SK-N-SH (cell line): ENCODE measurements around the gene NIN. TPM values are rescaled to one million over a fixed set of nuclear protein-coding genes. Genes with fewer than 3 reads are reported as not detected.
A peak's percentile ranks its signal among the peaks of the same experiment; 100 is the strongest.

ENCODE experiments used
- CTCF ChIA-PET: fragments of 300-600, 350-600 bp; formaldehyde crosslinking; extraction: SDS; loops from one replicate; lab custom pipeline; 2021; lab: Yijun Ruan, JAX
- POLR2A ChIA-PET: fragments of 350-600 bp; sonication (Branson Sonifier 250); formaldehyde crosslinking; extraction: SDS; loops from one replicate; lab custom pipeline; 2020; ENCODE audit warnings: antibody characterized with exemption, inconsistent platforms; lab: Yijun Ruan, JAX
- DNase-seq: peaks from one replicate; pipeline ENCODE4 v3.0.0; 2012
- H2AFZ ChIP-seq: fragments of 200-600 bp; sonication (generic); 2 replicates; pipeline ENCODE4 v1.8.1; 2016; ENCODE audit warnings: antibody characterized with exemption, mild to moderate bottlenecking, low read depth
- H3F3A ChIP-seq: fragments of 200-600 bp; sonication (generic); replicated peaks from 2 replicates; pipeline ENCODE3; 2016; ENCODE audit warnings: antibody characterized with exemption, mild to moderate bottlenecking; ENCODE audit not compliant: insufficient read depth
- H3K27ac ChIP-seq, 2 experiments: fragments of 200-500 bp in 1 of 2; fragments of 200-600 bp in 1 of 2; sonication (Bioruptor generic) in 1 of 2; sonication (generic), shearing (Covaris generic) in 1 of 2; 2 replicates each; pipeline versions ENCODE4 v1.5.1 to v1.6.1; 2014 to 2016; ENCODE audit warnings: low read depth in 2 of 2, inconsistent platforms in 1 of 2, low read length in 1 of 2, mild to moderate bottlenecking in 1 of 2, mixed read lengths in 1 of 2
- H3K27me3 ChIP-seq: fragments of 200-600 bp; sonication (generic), shearing (Covaris generic); 2 replicates; pipeline ENCODE4 v1.6.1; 2016; ENCODE audit warnings: mixed run types; ENCODE audit not compliant: insufficient read depth
- H3K36me3 ChIP-seq, 2 experiments: fragments of 200-500 bp in 1 of 2; fragments of 200-600 bp in 1 of 2; sonication (Bioruptor generic) in 1 of 2; sonication (generic) in 1 of 2; replicated peaks in 1 of 2; 2 replicates each; pipeline versions ENCODE3 to v1.5.1; 2014 to 2016; ENCODE audit warnings: low read length in 1 of 2, mild to moderate bottlenecking in 1 of 2; ENCODE audit not compliant: insufficient read depth in 2 of 2, control insufficient read depth in 1 of 2
- H3K4me1 ChIP-seq, 2 experiments: fragments of 200-500 bp in 1 of 2; fragments of 200-600 bp in 1 of 2; sonication (Bioruptor generic) in 1 of 2; sonication (generic), shearing (Covaris generic) in 1 of 2; 2 replicates each; pipeline versions ENCODE4 v1.5.1 to v1.6.1; 2014 to 2016; ENCODE audit warnings: low read depth in 1 of 2, low read length in 1 of 2, mixed run types in 1 of 2; ENCODE audit not compliant: insufficient read depth in 2 of 2, control insufficient read depth in 1 of 2
- H3K4me2 ChIP-seq: fragments of 200-600 bp; sonication (generic), shearing (Covaris generic); 2 replicates; pipeline ENCODE4 v1.6.1; 2017; ENCODE audit warnings: mixed run types
- H3K4me3 ChIP-seq, 2 experiments: fragments of 200-500 bp in 1 of 2; fragments of 200-600 bp in 1 of 2; sonication (Bioruptor generic) in 1 of 2; sonication (generic), shearing (Covaris generic) in 1 of 2; 2 replicates each; pipeline versions ENCODE4 v1.5.1 to v1.8.1; 2014 to 2016; ENCODE audit warnings: low read depth in 2 of 2, inconsistent platforms in 1 of 2, low read length in 1 of 2, mild to moderate bottlenecking in 1 of 2, mixed read lengths in 1 of 2, moderate library complexity in 1 of 2
- H3K79me2 ChIP-seq: fragments of 200-600 bp; sonication (generic); 2 replicates; pipeline ENCODE4 v1.8.1; 2017; ENCODE audit warnings: mild to moderate bottlenecking; ENCODE audit not compliant: insufficient read depth
- H3K9ac ChIP-seq: fragments of 200-600 bp; sonication (generic); 2 replicates; pipeline ENCODE4 v1.6.1; 2017; ENCODE audit warnings: mixed run types
- H3K9me2 ChIP-seq: fragments of 200-600 bp; sonication (generic); 2 replicates; pipeline ENCODE4 v1.6.1; 2017; ENCODE audit warnings: mixed run types
- H3K9me3 ChIP-seq: fragments of 200-600 bp; sonication (generic); 2 replicates; pipeline ENCODE4 v1.6.1; 2017; ENCODE audit warnings: mixed run types, mild to moderate bottlenecking, moderate library complexity
- H4K20me1 ChIP-seq: fragments of 200-600 bp; sonication (generic); 2 replicates; pipeline ENCODE4 v1.6.1; 2017; ENCODE audit warnings: mild to moderate bottlenecking, mixed run types; ENCODE audit not compliant: insufficient read depth
- CHD2 ChIP-seq: fragments of 150-350 bp; IDR thresholded peaks from 2 replicates; pipeline ENCODE4 v1.6.1; 2018; ENCODE audit warnings: low read length; ENCODE audit not compliant: partially characterized antibody
- EP300 ChIP-seq, 2 experiments: IDR thresholded peaks; 2 replicates each; pipeline versions ENCODE4 v1.4.0 to v1.6.1; 2012; ENCODE audit warnings: borderline replicate concordance in 1 of 2, low read depth in 1 of 2, low read length in 1 of 2
- FOXJ3 ChIP-seq: sonication (generic); formaldehyde crosslinking; IDR thresholded peaks from 2 replicates; pipeline ENCODE4 v1.5.1; 2020; ENCODE audit warnings: mild to moderate bottlenecking, missing genetic modification reagents
- FOXM1 ChIP-seq: IDR thresholded peaks from 2 replicates; pipeline ENCODE4 v1.4.0; 2012; ENCODE audit warnings: low read depth, mild to moderate bottlenecking
- GABPA ChIP-seq: IDR thresholded peaks from 2 replicates; pipeline ENCODE4 v1.4.0; 2012; ENCODE audit warnings: low read depth, mild to moderate bottlenecking
- GATA2 ChIP-seq: sonication (generic); formaldehyde crosslinking; IDR thresholded peaks from 2 replicates; pipeline ENCODE4 v1.5.0; 2020; ENCODE audit warnings: mild to moderate bottlenecking, missing genetic modification reagents
- MEF2A ChIP-seq: IDR thresholded peaks from 2 replicates; pipeline ENCODE4 v1.4.0; 2012; ENCODE audit warnings: low read depth, borderline replicate concordance
- NFIC ChIP-seq: IDR thresholded peaks from 2 replicates; pipeline ENCODE4 v1.4.0; 2012; ENCODE audit warnings: borderline replicate concordance
- SIN3A ChIP-seq: IDR thresholded peaks from 2 replicates; pipeline ENCODE4 v1.6.1; 2012; ENCODE audit warnings: low read depth, mild to moderate bottlenecking, low read length, moderate library complexity, borderline replicate concordance
- SMC3 ChIP-seq: IDR thresholded peaks from 2 replicates; pipeline ENCODE4 v1.6.1; 2012; ENCODE audit warnings: low read depth, low read length, improper control_type of control experiment
- YY1 ChIP-seq: IDR thresholded peaks from 2 replicates; pipeline ENCODE4 v1.4.0; 2012; ENCODE audit warnings: low read depth, mild to moderate bottlenecking
- WGBS: methylation state at CpG from one replicate; pipeline ENCODE4 v1.1.6; 2017; ENCODE audit warnings: low lambda C conversion rate; 5-methylcytosine and 5-hydroxymethylcytosine counted together
- polyA plus RNA-seq, 3 experiments: library from polyadenylated mRNA; depleted of rRNA; stranded (reverse); fragments of >200 nt; gene quantifications; 2 replicates each; pipeline ENCODE4 v1.2.3, GENCODE V29; 2012
- TF ChIP-seq, protein P1 (sequence below): IDR thresholded peaks from 2 replicates; pipeline ENCODE4 v1.4.0; 2012; ENCODE audit warnings: low read depth, borderline replicate concordance
- TF ChIP-seq, protein P2 (sequence below): IDR thresholded peaks from 2 replicates; pipeline ENCODE4; 2012
- TF ChIP-seq, protein P3 (sequence below): IDR thresholded peaks from 2 replicates; pipeline ENCODE4 v1.6.1; 2012; ENCODE audit warnings: mild to moderate bottlenecking, low read depth, low read length, moderate library complexity
- TF ChIP-seq, protein P4 (sequence below): fragments of 150-350 bp; IDR thresholded peaks from 2 replicates; pipeline ENCODE4 v1.6.1; 2016; ENCODE audit warnings: mild to moderate bottlenecking, low read depth, low read length
- TF ChIP-seq, protein P5 (sequence below): fragments of 150-350 bp; IDR thresholded peaks from 2 replicates; pipeline ENCODE4 v1.6.1; 2017; ENCODE audit warnings: antibody characterized with exemption, low read length, low read depth, borderline replicate concordance

NIN gene
- polyA plus RNA-seq, 1 of the 3 experiments (the other 2 are of a cell fraction), result 10.0 TPM

DNA sequence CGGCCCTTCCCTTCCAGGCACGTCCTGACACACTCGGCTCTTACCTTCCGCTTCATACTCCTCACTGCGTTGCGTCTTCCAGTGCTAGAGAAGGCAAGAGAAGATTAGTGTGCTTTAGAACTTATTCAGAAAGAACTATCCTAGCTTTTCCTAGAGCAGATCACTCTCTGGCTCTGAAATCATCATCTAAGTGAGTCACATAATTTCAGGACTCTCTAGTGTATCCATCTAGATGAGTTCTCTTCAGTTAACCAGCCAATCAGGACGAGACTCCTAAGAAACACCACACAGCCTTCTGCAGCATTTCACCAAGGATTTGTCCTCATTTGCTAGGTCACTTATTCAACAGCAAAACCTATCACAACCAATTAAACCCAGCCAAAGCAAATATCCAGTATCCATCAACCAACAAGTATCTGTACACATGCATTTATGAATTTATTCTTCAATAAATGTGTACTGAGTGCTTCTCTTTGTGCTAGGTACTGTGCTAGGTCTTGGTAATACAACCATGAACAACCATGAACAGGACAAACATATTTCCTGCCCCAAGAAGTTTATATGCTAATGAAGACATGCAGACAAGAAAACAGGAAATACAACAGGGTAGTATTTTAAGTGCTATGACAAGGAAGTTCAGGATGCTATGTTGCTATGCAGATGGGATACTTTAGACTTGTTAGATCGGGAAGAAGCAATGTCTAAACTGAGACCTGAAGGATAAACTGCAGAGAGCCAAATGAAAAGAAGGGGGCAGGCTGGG lies 52.1 kb downstream of the NIN start:
- 78% methylated on average over 8 of the region's 8 CpGs for WGBS
- H3K4me2 ChIP-seq, result no peak overlapping the region
- no peak overlapping the region for H3K9ac ChIP-seq
- H3F3A ChIP-seq, result peaks cover 32% of the 10 kb centered on the region
- H3K27me3 ChIP-seq, result no peaks in the 10 kb centered on the region
- no peaks in the 10 kb centered on the region for H4K20me1 ChIP-seq
- no peaks in the 10 kb centered on the region; the same call in 1 of the 2 replicates for H3K79me2 ChIP-seq
- TF ChIP-seq EP300 (IDR thresholded peaks at IDR 0.05; ENCODE audit: borderline replicate concordance in 1 of 2, low read depth in 1 of 2, low read length in 1 of 2), result no peak
- no peak for TF ChIP-seq FOXM1
- no peak for TF ChIP-seq GATA2
- TF ChIP-seq, protein P1, sequence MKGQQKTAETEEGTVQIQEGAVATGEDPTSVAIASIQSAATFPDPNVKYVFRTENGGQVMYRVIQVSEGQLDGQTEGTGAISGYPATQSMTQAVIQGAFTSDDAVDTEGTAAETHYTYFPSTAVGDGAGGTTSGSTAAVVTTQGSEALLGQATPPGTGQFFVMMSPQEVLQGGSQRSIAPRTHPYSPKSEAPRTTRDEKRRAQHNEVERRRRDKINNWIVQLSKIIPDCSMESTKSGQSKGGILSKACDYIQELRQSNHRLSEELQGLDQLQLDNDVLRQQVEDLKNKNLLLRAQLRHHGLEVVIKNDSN, result no peak
- TF ChIP-seq SIN3A, result no peak
- TF ChIP-seq, protein P2, sequence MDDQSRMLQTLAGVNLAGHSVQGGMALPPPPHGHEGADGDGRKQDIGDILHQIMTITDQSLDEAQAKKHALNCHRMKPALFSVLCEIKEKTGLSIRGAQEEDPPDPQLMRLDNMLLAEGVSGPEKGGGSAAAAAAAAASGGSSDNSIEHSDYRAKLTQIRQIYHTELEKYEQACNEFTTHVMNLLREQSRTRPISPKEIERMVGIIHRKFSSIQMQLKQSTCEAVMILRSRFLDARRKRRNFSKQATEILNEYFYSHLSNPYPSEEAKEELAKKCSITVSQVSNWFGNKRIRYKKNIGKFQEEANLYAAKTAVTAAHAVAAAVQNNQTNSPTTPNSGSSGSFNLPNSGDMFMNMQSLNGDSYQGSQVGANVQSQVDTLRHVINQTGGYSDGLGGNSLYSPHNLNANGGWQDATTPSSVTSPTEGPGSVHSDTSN, result no peak
- H3K27ac ChIP-seq, result peak overlapping the region; percentile 6 to 44
- no peak overlapping the region for H3K4me3 ChIP-seq
- no peaks in the 10 kb centered on the region for H3K9me3 ChIP-seq
- POLR2A ChIA-PET, result no interaction called here
- no peak for DNase-seq
- no peak overlapping the region for H2AFZ ChIP-seq
- H3K4me1 ChIP-seq, result peaks cover 0 to 21% of the 10 kb centered on the region in 2 experiments; a peak in 3 of 4 replicates
- peaks cover 20 to 25% of the 10 kb centered on the region in 2 experiments for H3K36me3 ChIP-seq
- no peaks in the 10 kb centered on the region for H3K9me2 ChIP-seq
- CTCF ChIA-PET, result interaction anchor here (0.6 to 7.6 kb wide), 34 partner anchors 10 to 490 kb away, joined by 3 to 143 read pairs (median 5); partner anchors contain the start of gene MAP4K5

DNA sequence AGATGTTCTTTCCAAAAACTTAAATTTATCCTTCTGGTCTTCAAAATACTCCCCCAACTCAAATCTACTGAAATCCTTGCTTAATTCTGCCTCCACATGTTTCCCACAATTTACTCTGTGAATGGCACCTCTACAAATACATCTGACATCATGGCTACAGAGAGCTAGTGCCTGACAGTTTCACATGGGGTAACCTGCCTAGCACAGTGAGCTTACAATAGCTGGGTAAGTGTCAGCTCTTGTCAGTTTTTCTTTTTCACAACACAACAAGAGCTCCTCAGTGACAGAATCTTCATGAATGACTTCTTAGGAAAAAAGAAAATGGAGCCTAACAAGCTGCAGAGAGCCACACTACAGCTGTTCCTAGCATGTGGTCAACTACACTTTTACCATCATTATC lies 54.4 kb downstream of the NIN start:
- no peak overlapping the region for H3K4me2 ChIP-seq
- H3K9ac ChIP-seq, result no peak overlapping the region
- H3K4me3 ChIP-seq, result no peak overlapping the region
- ChIA-PET POLR2A (no interaction called here), CTCF (interaction anchor here (0.9 to 7.6 kb wide), 20 partner anchors 13 to 465 kb away, joined by 3 to 143 read pairs (median 5); partner anchors contain the start of gene MAP4K5)
- no peaks in the 10 kb centered on the region for H4K20me1 ChIP-seq
- no peaks in the 10 kb centered on the region for H3K27me3 ChIP-seq
- peaks cover 32% of the 10 kb centered on the region for H3F3A ChIP-seq
- H3K9me2 ChIP-seq, result no peaks in the 10 kb centered on the region
- H2AFZ ChIP-seq, result no peak overlapping the region
- H3K27ac ChIP-seq, result peak overlapping the region in 1 of 2 experiments; percentile 73; a peak in 1 of 4 replicates
- no peak for DNase-seq
- H3K79me2 ChIP-seq, result no peaks in the 10 kb centered on the region; the same call in 1 of the 2 replicates
- H3K36me3 ChIP-seq, result peaks cover 34 to 35% of the 10 kb centered on the region in 2 experiments
- peaks cover 3 to 21% of the 10 kb centered on the region in 2 experiments; a peak in 3 of 4 replicates for H3K4me1 ChIP-seq
- no peak for TF ChIP-seq MEF2A
- TF ChIP-seq FOXJ3 (CRISPR knock-in tag), result no peak
- TF ChIP-seq, protein P3, sequence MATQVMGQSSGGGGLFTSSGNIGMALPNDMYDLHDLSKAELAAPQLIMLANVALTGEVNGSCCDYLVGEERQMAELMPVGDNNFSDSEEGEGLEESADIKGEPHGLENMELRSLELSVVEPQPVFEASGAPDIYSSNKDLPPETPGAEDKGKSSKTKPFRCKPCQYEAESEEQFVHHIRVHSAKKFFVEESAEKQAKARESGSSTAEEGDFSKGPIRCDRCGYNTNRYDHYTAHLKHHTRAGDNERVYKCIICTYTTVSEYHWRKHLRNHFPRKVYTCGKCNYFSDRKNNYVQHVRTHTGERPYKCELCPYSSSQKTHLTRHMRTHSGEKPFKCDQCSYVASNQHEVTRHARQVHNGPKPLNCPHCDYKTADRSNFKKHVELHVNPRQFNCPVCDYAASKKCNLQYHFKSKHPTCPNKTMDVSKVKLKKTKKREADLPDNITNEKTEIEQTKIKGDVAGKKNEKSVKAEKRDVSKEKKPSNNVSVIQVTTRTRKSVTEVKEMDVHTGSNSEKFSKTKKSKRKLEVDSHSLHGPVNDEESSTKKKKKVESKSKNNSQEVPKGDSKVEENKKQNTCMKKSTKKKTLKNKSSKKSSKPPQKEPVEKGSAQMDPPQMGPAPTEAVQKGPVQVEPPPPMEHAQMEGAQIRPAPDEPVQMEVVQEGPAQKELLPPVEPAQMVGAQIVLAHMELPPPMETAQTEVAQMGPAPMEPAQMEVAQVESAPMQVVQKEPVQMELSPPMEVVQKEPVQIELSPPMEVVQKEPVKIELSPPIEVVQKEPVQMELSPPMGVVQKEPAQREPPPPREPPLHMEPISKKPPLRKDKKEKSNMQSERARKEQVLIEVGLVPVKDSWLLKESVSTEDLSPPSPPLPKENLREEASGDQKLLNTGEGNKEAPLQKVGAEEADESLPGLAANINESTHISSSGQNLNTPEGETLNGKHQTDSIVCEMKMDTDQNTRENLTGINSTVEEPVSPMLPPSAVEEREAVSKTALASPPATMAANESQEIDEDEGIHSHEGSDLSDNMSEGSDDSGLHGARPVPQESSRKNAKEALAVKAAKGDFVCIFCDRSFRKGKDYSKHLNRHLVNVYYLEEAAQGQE, result no peak
- TF ChIP-seq YY1, result no peak
- TF ChIP-seq, protein P4, sequence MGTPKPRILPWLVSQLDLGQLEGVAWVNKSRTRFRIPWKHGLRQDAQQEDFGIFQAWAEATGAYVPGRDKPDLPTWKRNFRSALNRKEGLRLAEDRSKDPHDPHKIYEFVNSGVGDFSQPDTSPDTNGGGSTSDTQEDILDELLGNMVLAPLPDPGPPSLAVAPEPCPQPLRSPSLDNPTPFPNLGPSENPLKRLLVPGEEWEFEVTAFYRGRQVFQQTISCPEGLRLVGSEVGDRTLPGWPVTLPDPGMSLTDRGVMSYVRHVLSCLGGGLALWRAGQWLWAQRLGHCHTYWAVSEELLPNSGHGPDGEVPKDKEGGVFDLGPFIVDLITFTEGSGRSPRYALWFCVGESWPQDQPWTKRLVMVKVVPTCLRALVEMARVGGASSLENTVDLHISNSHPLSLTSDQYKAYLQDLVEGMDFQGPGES, result no peak
- no peak for TF ChIP-seq GABPA
- TF ChIP-seq SMC3, result no peak
- no peak for TF ChIP-seq NFIC
- TF ChIP-seq, protein P5, sequence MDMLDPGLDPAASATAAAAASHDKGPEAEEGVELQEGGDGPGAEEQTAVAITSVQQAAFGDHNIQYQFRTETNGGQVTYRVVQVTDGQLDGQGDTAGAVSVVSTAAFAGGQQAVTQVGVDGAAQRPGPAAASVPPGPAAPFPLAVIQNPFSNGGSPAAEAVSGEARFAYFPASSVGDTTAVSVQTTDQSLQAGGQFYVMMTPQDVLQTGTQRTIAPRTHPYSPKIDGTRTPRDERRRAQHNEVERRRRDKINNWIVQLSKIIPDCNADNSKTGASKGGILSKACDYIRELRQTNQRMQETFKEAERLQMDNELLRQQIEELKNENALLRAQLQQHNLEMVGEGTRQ, result no peak
- TF ChIP-seq CHD2, result no peak
- no peaks in the 10 kb centered on the region for H3K9me3 ChIP-seq
